Activated CD4-positive, alpha-beta T cell treated with anti-CD3 and anti-CD28 coated beads, Interleukin-2, amount 10 ng/mL, durations not matched to agents 24 days and 14 days (primary cell): ENCODE data around the gene GSTCD. TPM values are rescaled to one million over a fixed set of nuclear protein-coding genes. Genes with fewer than 3 reads are reported as not detected.
"Not testable (repeated sequence)": the region's sequence is repeated elsewhere in the genome, so short reads cannot be mapped to it uniquely, and the experiment has no call there.

ENCODE experiments used
- DNase-seq: peaks from one replicate; pipeline ENCODE4 v3.0.0; 2022
- H3K27ac Mint-ChIP-seq: one replicate; pipeline ENCODE4 v1.8.0; 2022; ENCODE audit warnings: mild to moderate bottlenecking, mixed read lengths
- H3K27me3 Mint-ChIP-seq: one replicate; pipeline ENCODE4 v1.8.0; 2022; ENCODE audit warnings: mixed read lengths
- H3K36me3 Mint-ChIP-seq: one replicate; pipeline ENCODE4 v1.8.0; 2022; ENCODE audit warnings: low read depth, mild to moderate bottlenecking, mixed read lengths
- H3K4me1 Mint-ChIP-seq: one replicate; pipeline ENCODE4 v1.8.0; 2021; ENCODE audit warnings: mixed read lengths
- H3K4me3 Mint-ChIP-seq: one replicate; pipeline ENCODE4 v1.8.0; 2022; ENCODE audit warnings: mild to moderate bottlenecking, moderate library complexity, mixed read lengths
- H3K9me3 Mint-ChIP-seq: one replicate; pipeline ENCODE4 v1.8.0; 2021; ENCODE audit warnings: mixed read lengths
- intact Hi-C: fragments of 100-400 bp; cut with micrococcal nuclease; formaldehyde crosslinking; loops from one replicate; pipeline ENCODE4 v1.15.1; 2023
- total RNA-seq: library from RNA; stranded (reverse); gene quantifications from 2 replicates; pipeline ENCODE4 v1.2.3, GENCODE V29; 2022

Gene GSTCD
- total RNA-seq, 1 donor from 2014 or later: 22.0 TPM

GRCh38 chr4:105698607-105699006, 10.0 kb upstream of the GSTCD start:
- no peaks in the 10 kb centered on the region for H3K27me3 Mint-ChIP-seq
- intact Hi-C loops: no loop called here

GRCh38 chr4:105707782-105708180, 803 bp upstream of the GSTCD start:
- Mint-ChIP-seq H3K36me3 (peaks cover 3% of the 10 kb centered on the region), H3K4me3 (peak overlapping the region; percentile 99), H3K27me3 (no peaks in the 10 kb centered on the region), H3K9me3 (no peaks in the 10 kb centered on the region), H3K27ac (peak overlapping the region; percentile 94), H3K4me1 (peaks cover 15% of the 10 kb centered on the region)
- no peak for DNase-seq
- intact Hi-C loops: loop anchor here (1.0 to 5.0 kb wide), 4 partner anchors 235 to 740 kb away; partner anchors contain the start of genes AIMP1, TBCK and TET2

More at GRCh38 chr4:105698607-105699006, 10.0 kb upstream of the GSTCD start:
- Mint-ChIP-seq H3K36me3 (peaks cover 27% of the 10 kb centered on the region), H3K9me3 (no peaks in the 10 kb centered on the region), H3K27ac (no peak overlapping the region), H3K4me1 (peaks cover 3% of the 10 kb centered on the region), H3K4me3 (no peak overlapping the region)
- DNase-seq: no peak

GRCh38 chr4:105709081-105709450, 482 bp downstream of the GSTCD start:
- H3K27me3 Mint-ChIP-seq: peaks cover under 1% of the 10 kb centered on the region
- no peaks in the 10 kb centered on the region for H3K9me3 Mint-ChIP-seq
- H3K27ac Mint-ChIP-seq: peak overlapping the region; percentile 94
- peak overlapping the region; percentile 99 for H3K4me3 Mint-ChIP-seq
- no peak for DNase-seq
- peaks cover 3% of the 10 kb centered on the region for H3K36me3 Mint-ChIP-seq
- intact Hi-C loops: loop anchor here (2.0 to 5.0 kb wide), 3 partner anchors 236 to 742 kb away; partner anchors contain the start of genes AIMP1 and TBCK
- H3K4me1 Mint-ChIP-seq: peaks cover 15% of the 10 kb centered on the region

- H3K27me3 Mint-ChIP-seq: peaks cover 1% of the 10 kb centered on the region
- intact Hi-C loops: loop anchor here (10.0 kb wide), 1 partner anchor 405 kb away; no protein-coding TSS in a partner anchor
- peak overlapping the region; percentile 99 for H3K4me3 Mint-ChIP-seq
- H3K27ac Mint-ChIP-seq: no peak overlapping the region
- peaks cover 3% of the 10 kb centered on the region for H3K36me3 Mint-ChIP-seq
- DNase-seq: no peak
- H3K9me3 Mint-ChIP-seq: no peaks in the 10 kb centered on the region
- H3K4me1 Mint-ChIP-seq: peaks cover 15% of the 10 kb centered on the region
Observed at GRCh38 chr4:105710012-105710600, 1.5 kb downstream of the GSTCD start.

GRCh38 chr4:105710678-105711077, 2.1 kb downstream of the GSTCD start:
- Mint-ChIP-seq H3K4me3 (no peak overlapping the region), H3K36me3 (peaks cover 2% of the 10 kb centered on the region), H3K27me3 (peaks cover 1% of the 10 kb centered on the region), H3K4me1 (peaks cover 15% of the 10 kb centered on the region), H3K9me3 (no peaks in the 10 kb centered on the region), H3K27ac (no peak overlapping the region)
- intact Hi-C loops: loop anchor here (10.0 kb wide), 1 partner anchor 406 kb away; no protein-coding TSS in a partner anchor
- no peak for DNase-seq

GRCh38 chr4:105712766-105713165, 4.2 kb downstream of the GSTCD start:
- Mint-ChIP-seq H3K4me1 (peaks cover 6% of the 10 kb centered on the region), H3K27me3 (peaks cover 1% of the 10 kb centered on the region), H3K4me3 (no peak overlapping the region), H3K9me3 (no peaks in the 10 kb centered on the region), H3K27ac (no peak overlapping the region), H3K36me3 (no peaks in the 10 kb centered on the region)
- no peak for DNase-seq
- intact Hi-C loops: loop anchor here (10.0 kb wide), 1 partner anchor 408 kb away; no protein-coding TSS in a partner anchor

- peaks cover 1% of the 10 kb centered on the region for H3K27me3 Mint-ChIP-seq
- H3K4me1 Mint-ChIP-seq: peaks cover 6% of the 10 kb centered on the region
- H3K9me3 Mint-ChIP-seq: no peaks in the 10 kb centered on the region
- H3K4me3 Mint-ChIP-seq: no peak overlapping the region
- intact Hi-C loops: loop anchor here (2.0 to 10.0 kb wide), 2 partner anchors 193 to 409 kb away; no protein-coding TSS in a partner anchor
- DNase-seq: no peak
- no peak overlapping the region for H3K27ac Mint-ChIP-seq
- H3K36me3 Mint-ChIP-seq: no peaks in the 10 kb centered on the region
Observed at GRCh38 chr4:105714071-105714521, 5.5 kb downstream of the GSTCD start.

GRCh38 chr4:105714932-105715331, 6.3 kb downstream of the GSTCD start:
- no peak overlapping the region for H3K4me3 Mint-ChIP-seq
- peaks cover 3% of the 10 kb centered on the region for H3K36me3 Mint-ChIP-seq
- no peak overlapping the region for H3K27ac Mint-ChIP-seq
- intact Hi-C loops: loop anchor here (2.0 to 10.0 kb wide), 2 partner anchors 194 to 410 kb away; no protein-coding TSS in a partner anchor
- peaks cover 1% of the 10 kb centered on the region for H3K27me3 Mint-ChIP-seq
- DNase-seq: no peak
- H3K4me1 Mint-ChIP-seq: peaks cover 4% of the 10 kb centered on the region
- no peaks in the 10 kb centered on the region for H3K9me3 Mint-ChIP-seq

- peaks cover 1% of the 10 kb centered on the region for H3K27me3 Mint-ChIP-seq
- no peak overlapping the region for H3K27ac Mint-ChIP-seq
- no peaks in the 10 kb centered on the region for H3K9me3 Mint-ChIP-seq
- peaks cover 4% of the 10 kb centered on the region for H3K4me1 Mint-ChIP-seq
- intact Hi-C loops: loop anchor here (2.0 to 10.0 kb wide), 2 partner anchors 195 to 411 kb away; no protein-coding TSS in a partner anchor
- H3K36me3 Mint-ChIP-seq: peaks cover 5% of the 10 kb centered on the region
- DNase-seq: no peak
- H3K4me3 Mint-ChIP-seq: no peak overlapping the region
Observed at GRCh38 chr4:105715692-105716278, 7.2 kb downstream of the GSTCD start.

- H3K36me3 Mint-ChIP-seq: peaks cover 5% of the 10 kb centered on the region
- no peak overlapping the region for H3K4me3 Mint-ChIP-seq
- H3K9me3 Mint-ChIP-seq: no peaks in the 10 kb centered on the region
- H3K27ac Mint-ChIP-seq: no peak overlapping the region
- intact Hi-C loops: loop anchor here (10.0 kb wide), 1 partner anchor 414 kb away; no protein-coding TSS in a partner anchor
- no peaks in the 10 kb centered on the region for H3K4me1 Mint-ChIP-seq
- H3K27me3 Mint-ChIP-seq: no peaks in the 10 kb centered on the region
- DNase-seq: no peak
Observed at GRCh38 chr4:105719204-105719603, 10.6 kb downstream of the GSTCD start.

GRCh38 chr4:105725623-105726022, 17.0 kb downstream of the GSTCD start:
- intact Hi-C loops: no loop called here
- Mint-ChIP-seq H3K4me3 (no peak overlapping the region), H3K27me3 (no peaks in the 10 kb centered on the region), H3K9me3 (peaks cover 10% of the 10 kb centered on the region), H3K4me1 (no peaks in the 10 kb centered on the region), H3K27ac (no peak overlapping the region), H3K36me3 (peaks cover 19% of the 10 kb centered on the region)
- DNase-seq: no peak

GRCh38 chr4:105729895-105730294, 21.3 kb downstream of the GSTCD start:
- Mint-ChIP-seq H3K36me3 (peaks cover 45% of the 10 kb centered on the region), H3K9me3 (peaks cover 35% of the 10 kb centered on the region)
- H3K4me1 Mint-ChIP-seq, H3K27ac Mint-ChIP-seq, DNase-seq, H3K27me3 Mint-ChIP-seq, H3K4me3 Mint-ChIP-seq, intact Hi-C loops: not testable (repeated sequence)

- DNase-seq, H3K4me1 Mint-ChIP-seq, H3K4me3 Mint-ChIP-seq, intact Hi-C loops, H3K27ac Mint-ChIP-seq, H3K27me3 Mint-ChIP-seq: not testable (repeated sequence)
- Mint-ChIP-seq H3K36me3 (peaks cover 53% of the 10 kb centered on the region), H3K9me3 (peaks cover 41% of the 10 kb centered on the region)
Observed at GRCh38 chr4:105735217-105735616, 26.6 kb downstream of the GSTCD start.

- Mint-ChIP-seq H3K27me3 (no peaks in the 10 kb centered on the region), H3K4me1 (no peaks in the 10 kb centered on the region), H3K27ac (no peak overlapping the region), H3K4me3 (no peak overlapping the region), H3K36me3 (peaks cover 23% of the 10 kb centered on the region), H3K9me3 (peaks cover 12% of the 10 kb centered on the region)
- no peak for DNase-seq
- intact Hi-C loops: no loop called here
Observed at GRCh38 chr4:105741548-105741947, 33.0 kb downstream of the GSTCD start.
